ENCODE measurements around the gene CXorf65.

Gene CXorf65

GRCh38 chrX:71067712-71068043, 38.9 kb downstream of the CXorf65 start:
- peak; percentile 4 for DNase-seq (ENCODE audit: low spot score)
- no peak for FAIRE-seq

- FAIRE-seq (no peak), DNase-seq (ENCODE audit: low spot score) (no peak)
These were observed 39.5 kb downstream of the CXorf65 start for GRCh38 chrX:71067089-71067488.

- no peak for FAIRE-seq
- no peak for DNase-seq (ENCODE audit: low spot score)
These were observed 46.4 kb downstream of the CXorf65 start for GRCh38 chrX:71060127-71060526.

- DNase-seq (ENCODE audit: low spot score) (no peak), FAIRE-seq (no peak)
These were observed 48.6 kb downstream of the CXorf65 start for GRCh38 chrX:71057848-71058530.

GRCh38 chrX:71056867-71057266, 49.7 kb downstream of the CXorf65 start:
- DNase-seq (ENCODE audit: low spot score), result no peak
- no peak for FAIRE-seq

Measured in RCC 7860 (cell line).